Hepatocyte (in vitro differentiated cells): Measurements from ENCODE around the gene CIITA. TPM values are rescaled to one million over a fixed set of nuclear protein-coding genes. Genes with fewer than 3 reads are reported as not detected.

Source experiments
- DNase-seq: peaks from one replicate; pipeline ENCODE4 v3.0.0-alpha.2; 2016; ENCODE audit warnings: low spot score
- H2AFZ ChIP-seq: fragments of 200-600 bp; sonication (generic); 2 replicates; pipeline ENCODE4 v1.6.0; 2016; ENCODE audit warnings: antibody characterized with exemption, mild to moderate bottlenecking
- H3K27ac ChIP-seq: fragments of 200-600 bp; sonication (generic); 2 replicates; pipeline ENCODE4 v1.5.1; 2016; ENCODE audit warnings: mild to moderate bottlenecking
- H3K27me3 ChIP-seq: fragments of 200-600 bp; sonication (generic); 2 replicates; pipeline ENCODE4 v1.6.1; 2016
- H3K36me3 ChIP-seq: fragments of 200-600 bp; sonication (generic); replicated peaks from 2 replicates; pipeline ENCODE4 v1.5.1; 2016; ENCODE audit warnings: low read depth; ENCODE audit not compliant: insufficient read depth
- H3K4me1 ChIP-seq: fragments of 200-600 bp; sonication (generic); 2 replicates; pipeline ENCODE4 v1.5.1; 2016; ENCODE audit warnings: mild to moderate bottlenecking, moderate library complexity; ENCODE audit not compliant: insufficient read depth
- H3K4me2 ChIP-seq: fragments of 200-600 bp; sonication (generic); 2 replicates; pipeline ENCODE4 v1.6.0; 2016
- H3K4me3 ChIP-seq: fragments of 200-600 bp; sonication (generic); 2 replicates; pipeline ENCODE4 v1.5.1; 2016; ENCODE audit warnings: mild to moderate bottlenecking
- H3K79me2 ChIP-seq: fragments of 200-600 bp; sonication (generic); 2 replicates; pipeline ENCODE4 v1.6.0; 2017; ENCODE audit warnings: mild to moderate bottlenecking
- H3K9me2 ChIP-seq: fragments of 200-600 bp; sonication (generic); replicated peaks from 2 replicates; pipeline ENCODE4 v1.6.0; 2017; ENCODE audit warnings: mild to moderate bottlenecking; ENCODE audit not compliant: insufficient read depth
- H3K9me3 ChIP-seq: fragments of 200-600 bp; sonication (generic); 2 replicates; pipeline ENCODE4 v1.5.1; 2016; ENCODE audit warnings: low read depth, mild to moderate bottlenecking
- H4K20me1 ChIP-seq: fragments of 200-600 bp; sonication (generic); 2 replicates; pipeline ENCODE4 v1.6.0; 2016; ENCODE audit warnings: mild to moderate bottlenecking; ENCODE audit not compliant: insufficient read depth, poor library complexity, severe bottlenecking
- EZH2 ChIP-seq: fragments of 200-600 bp; sonication (generic); IDR thresholded peaks from 2 replicates; pipeline ENCODE4 v1.6.1; 2016; ENCODE audit warnings: antibody characterized with exemption, mild to moderate bottlenecking, borderline replicate concordance
- EZH2phosphoT487 ChIP-seq: fragments of 200-600 bp; sonication (generic); IDR thresholded peaks from one replicate; pipeline ENCODE4 v1.6.1; 2018; ENCODE audit warnings: antibody characterized with exemption, mild to moderate bottlenecking, low read depth, moderate library complexity; ENCODE audit not compliant: unreplicated experiment, severe bottlenecking
- WGBS: methylation state at CpG from one replicate; pipeline ENCODE4 v1.1.6; 2016; ENCODE audit warnings: low lambda C conversion rate; ENCODE audit errors: missing lambda C conversion rate; 5-methylcytosine and 5-hydroxymethylcytosine counted together
- polyA plus RNA-seq: library from polyadenylated mRNA; unstranded; fragments of >200 nt; fragmentation: Nextera tagmentation; extraction: Ambion mirVana; gene quantifications from 2 replicates; pipeline ENCODE4 v1.2.1, GENCODE V29; 2016
- total RNA-seq: library from RNA; depleted of rRNA; stranded (reverse); fragments of >200 nt; gene quantifications from 2 replicates; pipeline ENCODE4 v1.2.3, GENCODE V29; 2014
- TF ChIP-seq, protein P1 (sequence below): fragments of 200-600 bp; sonication (generic); IDR thresholded peaks from 2 replicates; pipeline ENCODE4 v1.5.1; 2016; ENCODE audit warnings: antibody characterized with exemption, mild to moderate bottlenecking; ENCODE audit not compliant: poor library complexity

CIITA gene
- total and polyA plus RNA-seq, 2 experiments from 2014 or later: 1.1 TPM; not detected in 1

- no peak for DNase-seq
- H3K27me3 ChIP-seq: peaks cover 15% of the 10 kb centered on the region
Observed at GRCh38 chr16:10858203-10858602, 18.8 kb upstream of the CIITA start.

DNA sequence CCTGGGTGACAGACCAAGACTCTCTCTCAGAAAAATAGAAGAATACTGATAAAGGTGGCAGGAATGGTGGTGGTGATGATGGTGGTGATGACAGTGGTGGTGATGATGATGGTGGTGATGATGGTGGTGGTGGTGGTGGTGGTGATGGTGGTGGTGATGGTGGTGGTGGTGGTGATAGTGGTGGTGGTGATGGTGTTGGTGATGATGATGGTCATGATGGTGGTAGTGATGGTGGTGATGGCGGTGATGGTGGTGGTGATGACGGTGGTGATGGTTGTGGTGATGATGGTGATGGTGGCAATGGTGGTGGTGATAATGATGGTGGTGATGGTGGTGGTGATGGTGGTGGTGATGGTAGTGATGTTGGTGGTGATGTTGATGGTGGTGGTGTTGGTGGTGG is 18.0 kb upstream of the CIITA start:
- 79% methylated on average over 2 of the region's 2 CpGs for WGBS
- TF ChIP-seq, protein P1, sequence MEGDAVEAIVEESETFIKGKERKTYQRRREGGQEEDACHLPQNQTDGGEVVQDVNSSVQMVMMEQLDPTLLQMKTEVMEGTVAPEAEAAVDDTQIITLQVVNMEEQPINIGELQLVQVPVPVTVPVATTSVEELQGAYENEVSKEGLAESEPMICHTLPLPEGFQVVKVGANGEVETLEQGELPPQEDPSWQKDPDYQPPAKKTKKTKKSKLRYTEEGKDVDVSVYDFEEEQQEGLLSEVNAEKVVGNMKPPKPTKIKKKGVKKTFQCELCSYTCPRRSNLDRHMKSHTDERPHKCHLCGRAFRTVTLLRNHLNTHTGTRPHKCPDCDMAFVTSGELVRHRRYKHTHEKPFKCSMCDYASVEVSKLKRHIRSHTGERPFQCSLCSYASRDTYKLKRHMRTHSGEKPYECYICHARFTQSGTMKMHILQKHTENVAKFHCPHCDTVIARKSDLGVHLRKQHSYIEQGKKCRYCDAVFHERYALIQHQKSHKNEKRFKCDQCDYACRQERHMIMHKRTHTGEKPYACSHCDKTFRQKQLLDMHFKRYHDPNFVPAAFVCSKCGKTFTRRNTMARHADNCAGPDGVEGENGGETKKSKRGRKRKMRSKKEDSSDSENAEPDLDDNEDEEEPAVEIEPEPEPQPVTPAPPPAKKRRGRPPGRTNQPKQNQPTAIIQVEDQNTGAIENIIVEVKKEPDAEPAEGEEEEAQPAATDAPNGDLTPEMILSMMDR: no peak
- no peak for TF ChIP-seq EZH2
- Histone ChIP-seq H3K4me1 (no peaks in the 10 kb centered on the region), H3K4me3 (no peak overlapping the region), H3K9me2 (no peaks in the 10 kb centered on the region), H3K9me3 (no peaks in the 10 kb centered on the region), H2AFZ (no peak overlapping the region), H3K27me3 (peaks cover 15% of the 10 kb centered on the region), H3K4me2 (no peak overlapping the region), H3K27ac (no peak overlapping the region), H3K36me3 (no peaks in the 10 kb centered on the region), H4K20me1 (no peaks in the 10 kb centered on the region), H3K79me2 (no peaks in the 10 kb centered on the region)
- no peak for DNase-seq

More at GRCh38 chr16:10858203-10858602, 18.8 kb upstream of the CIITA start:
- no peaks in the 10 kb centered on the region for H4K20me1 ChIP-seq
- TF ChIP-seq EZH2phosphoT487 (no peak), EZH2 (no peak)
- TF ChIP-seq, protein P1: no peak
- no peaks in the 10 kb centered on the region for H3K79me2 ChIP-seq
- no peak overlapping the region for H2AFZ ChIP-seq
- H3K27ac ChIP-seq: no peak overlapping the region
- no peaks in the 10 kb centered on the region for H3K9me3 ChIP-seq
- no peak overlapping the region for H3K4me3 ChIP-seq
- no peak overlapping the region for H3K4me2 ChIP-seq
- WGBS: 50% methylated on average over 1 of the region's 1 CpG
- H3K9me2 ChIP-seq: no peaks in the 10 kb centered on the region
- no peaks in the 10 kb centered on the region for H3K4me1 ChIP-seq
- H3K36me3 ChIP-seq: no peaks in the 10 kb centered on the region

DNA sequence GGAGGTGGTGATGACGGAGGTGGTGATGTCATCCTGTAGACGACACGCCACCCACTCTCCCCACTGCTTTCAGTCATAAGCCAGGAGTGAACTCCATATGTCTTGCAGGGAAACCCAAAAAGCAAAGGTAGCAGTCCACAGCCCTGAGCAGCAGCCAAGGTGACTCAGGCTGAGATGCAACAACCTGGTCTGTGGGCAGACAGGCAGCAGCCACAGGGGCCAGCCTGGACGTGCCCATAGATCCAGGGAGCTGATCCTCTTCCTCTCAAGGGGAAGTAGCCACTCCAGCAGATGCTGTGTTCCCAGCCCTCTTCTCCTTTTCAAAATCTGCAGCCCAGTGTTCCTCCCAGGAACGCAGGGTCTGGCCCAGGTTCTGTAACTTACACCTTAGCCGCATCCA is 17.3 kb upstream of the CIITA start:
- no peak overlapping the region for H3K4me3 ChIP-seq
- TF ChIP-seq, protein P1: no peak
- no peak for TF ChIP-seq EZH2phosphoT487
- no peak for TF ChIP-seq EZH2
- no peaks in the 10 kb centered on the region for H4K20me1 ChIP-seq
- no peak for DNase-seq
- H3K4me2 ChIP-seq: no peak overlapping the region
- no peaks in the 10 kb centered on the region for H3K4me1 ChIP-seq
- no peaks in the 10 kb centered on the region for H3K9me2 ChIP-seq
- peaks cover 16% of the 10 kb centered on the region for H3K27me3 ChIP-seq
- H2AFZ ChIP-seq: no peak overlapping the region
- H3K36me3 ChIP-seq: no peaks in the 10 kb centered on the region
- WGBS: 91% methylated on average over 6 of the region's 6 CpGs
- H3K27ac ChIP-seq: no peak overlapping the region
- no peaks in the 10 kb centered on the region for H3K9me3 ChIP-seq
- H3K79me2 ChIP-seq: no peaks in the 10 kb centered on the region

GRCh38 chr16:10862438-10862837 is 14.6 kb upstream of the CIITA start:
- no peaks in the 10 kb centered on the region for H3K9me2 ChIP-seq
- 79% methylated on average over 2 of the region's 2 CpGs for WGBS
- H3K27me3 ChIP-seq: peaks cover 25% of the 10 kb centered on the region
- H4K20me1 ChIP-seq: no peaks in the 10 kb centered on the region
- no peak overlapping the region for H3K4me2 ChIP-seq
- H3K27ac ChIP-seq: no peak overlapping the region
- H2AFZ ChIP-seq: no peak overlapping the region
- no peaks in the 10 kb centered on the region for H3K4me1 ChIP-seq
- H3K79me2 ChIP-seq: no peaks in the 10 kb centered on the region
- H3K36me3 ChIP-seq: no peaks in the 10 kb centered on the region
- no peak for DNase-seq
- H3K4me3 ChIP-seq: no peak overlapping the region
- TF ChIP-seq, protein P1: no peak
- no peak for TF ChIP-seq EZH2phosphoT487
- no peaks in the 10 kb centered on the region for H3K9me3 ChIP-seq
